ENCODE measurements around the gene KCNC2. TPM values are rescaled to one million over a fixed set of nuclear protein-coding genes. Genes with fewer than 3 reads are reported as not detected.

KCNC2 gene
- polyA plus RNA-seq, 1 donor from 2014 or later = 7.4 TPM

DNA sequence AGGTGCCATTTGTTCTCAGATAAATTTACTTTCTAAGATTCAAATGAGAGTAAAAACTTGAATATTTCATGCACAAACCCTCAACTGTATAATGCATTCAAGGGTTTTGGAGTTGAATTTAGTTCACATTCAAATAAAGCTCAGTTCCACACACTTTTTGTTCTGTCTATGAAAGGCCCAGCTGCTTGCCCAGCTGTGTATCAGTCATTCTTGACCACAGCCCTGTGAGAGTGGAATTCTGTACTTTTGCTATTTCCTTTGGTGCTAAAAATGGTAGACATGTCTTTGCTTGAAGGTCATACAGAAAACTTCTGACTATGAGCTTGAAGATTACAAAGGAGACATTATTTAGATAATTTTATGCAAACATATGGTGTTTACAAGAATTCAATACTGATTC lies 110.4 kb downstream of the KCNC2 start:
- Histone ChIP-seq H3K79me2 (replicated peaks; ENCODE audit: insufficient read depth, low read length) (no peaks in the 10 kb centered on the region), H3K27ac (ENCODE audit: low read length) (no peak overlapping the region), H2AFZ (ENCODE audit: low read depth, low read length) (no peak overlapping the region), H3K36me3 (ENCODE audit: insufficient read depth, low read length) (no peaks in the 10 kb centered on the region), H3K4me2 (ENCODE audit: low read length) (no peak overlapping the region), H3K27me3 (ENCODE audit: insufficient read depth, low read depth, low read length) (no peaks in the 10 kb centered on the region), H3K9me3 (ENCODE audit: low read length) (no peaks in the 10 kb centered on the region), H3K9ac (ENCODE audit: low read length) (no peak overlapping the region), H3K9me2 (ENCODE audit: insufficient read depth, low read length) (no peaks in the 10 kb centered on the region), H3K4me3 (ENCODE audit: low read length) (no peak overlapping the region), H4K20me1 (ENCODE audit: insufficient read depth) (no peaks in the 10 kb centered on the region), H3F3A (ENCODE audit: insufficient read depth, low read length, poor library complexity, severe bottlenecking) (no peaks in the 10 kb centered on the region)
- TF ChIP-seq TAF1 (IDR thresholded peaks at IDR 0.05; ENCODE audit: low read depth) (no peak), MXI1 (conservative IDR thresholded peaks at IDR 0.05; ENCODE audit: poor library complexity, severe bottlenecking) (no peak), EZH2 (IDR thresholded peaks at IDR 0.05; ENCODE audit: borderline replicate concordance, insufficient read depth, low read length, poor library complexity, severe bottlenecking) (no peak), CTCF (IDR thresholded peaks at IDR 0.05; ENCODE audit: poor library complexity, severe bottlenecking) (no peak)

GRCh38 chr12:75097003-75097402 lies 112.6 kb downstream of the KCNC2 start:
- no peaks in the 10 kb centered on the region for H3F3A ChIP-seq (ENCODE audit: insufficient read depth, low read length, poor library complexity, severe bottlenecking)
- H2AFZ ChIP-seq (ENCODE audit: low read depth, low read length) = no peak overlapping the region
- no peaks in the 10 kb centered on the region for H3K27me3 ChIP-seq (ENCODE audit: insufficient read depth, low read depth, low read length)
- TF ChIP-seq CTCF (IDR thresholded peaks at IDR 0.05; ENCODE audit: poor library complexity, severe bottlenecking) (no peak), TAF1 (IDR thresholded peaks at IDR 0.05; ENCODE audit: low read depth) (no peak), REST (IDR thresholded peaks at IDR 0.05; ENCODE audit: borderline replicate concordance) (no peak), MXI1 (conservative IDR thresholded peaks at IDR 0.05; ENCODE audit: poor library complexity, severe bottlenecking) (no peak), EZH2 (IDR thresholded peaks at IDR 0.05; ENCODE audit: borderline replicate concordance, insufficient read depth, low read length, poor library complexity, severe bottlenecking) (no peak)
- no peak overlapping the region for H3K27ac ChIP-seq (ENCODE audit: low read length)
- no peak overlapping the region for H3K9ac ChIP-seq (ENCODE audit: low read length)
- H3K9me2 ChIP-seq (ENCODE audit: insufficient read depth, low read length) = no peaks in the 10 kb centered on the region
- H3K4me3 ChIP-seq (ENCODE audit: low read length) = no peak overlapping the region
- no peaks in the 10 kb centered on the region for H3K9me3 ChIP-seq (ENCODE audit: low read length)
- no peaks in the 10 kb centered on the region for H3K36me3 ChIP-seq (ENCODE audit: insufficient read depth, low read length)
- H3K79me2 ChIP-seq (replicated peaks; ENCODE audit: insufficient read depth, low read length) = no peaks in the 10 kb centered on the region
- no peaks in the 10 kb centered on the region for H4K20me1 ChIP-seq (ENCODE audit: insufficient read depth)
- no peak overlapping the region for H3K4me2 ChIP-seq (ENCODE audit: low read length)
